GM21423 (cell line): ENCODE results near the gene FHIT.

Source experiments
- ATAC-seq: cut with Tn5 transposase; IDR thresholded peaks from one replicate; pipeline ENCODE4 v1.9.1; 2021; ENCODE audit warnings: mild to moderate bottlenecking, moderate library complexity; ENCODE audit not compliant: unreplicated experiment

The FHIT gene

GRCh38 chr3:60036803-60037202 is 1214.4 kb downstream of the FHIT start:
- no peak for ATAC-seq

- no peak for ATAC-seq
These were observed 1217.3 kb downstream of the FHIT start for GRCh38 chr3:60033901-60034453.

- no peak for ATAC-seq
These were observed 1220.3 kb downstream of the FHIT start for GRCh38 chr3:60030982-60031381.

GRCh38 chr3:60028233-60028632 is 1223.0 kb downstream of the FHIT start:
- ATAC-seq = no peak

GRCh38 chr3:60027335-60027734 is 1223.9 kb downstream of the FHIT start:
- ATAC-seq = no peak

- no peak for ATAC-seq
These were observed 1225.9 kb downstream of the FHIT start for GRCh38 chr3:60025096-60026050.

GRCh38 chr3:60024400-60024799 is 1226.9 kb downstream of the FHIT start:
- ATAC-seq = no peak

- ATAC-seq = no peak
These were observed 1228.1 kb downstream of the FHIT start for GRCh38 chr3:60023189-60023588.

GRCh38 chr3:60017631-60018030 is 1233.6 kb downstream of the FHIT start:
- peak; percentile 84 for ATAC-seq

- ATAC-seq = no peak
These were observed 1236.1 kb downstream of the FHIT start for GRCh38 chr3:60015032-60015705.

GRCh38 chr3:60013241-60013640 is 1238.0 kb downstream of the FHIT start:
- ATAC-seq = no peak

GRCh38 chr3:60011218-60011617 is 1240.0 kb downstream of the FHIT start:
- no peak for ATAC-seq

- ATAC-seq = peak; percentile 94
These were observed 1240.5 kb downstream of the FHIT start for GRCh38 chr3:60010781-60011180.

GRCh38 chr3:60009931-60010478 is 1241.2 kb downstream of the FHIT start:
- no peak for ATAC-seq

GRCh38 chr3:60001369-60001768 is 1249.9 kb downstream of the FHIT start:
- no peak for ATAC-seq

GRCh38 chr3:60000311-60001105 is 1250.7 kb downstream of the FHIT start:
- no peak for ATAC-seq

GRCh38 chr3:59998058-59998457 is 1253.2 kb downstream of the FHIT start:
- no peak for ATAC-seq

GRCh38 chr3:59997583-59997982 is 1253.7 kb downstream of the FHIT start:
- ATAC-seq = no peak

- no peak for ATAC-seq
These were observed 1255.2 kb downstream of the FHIT start for GRCh38 chr3:59996056-59996455.

- no peak for ATAC-seq
These were observed 1255.7 kb downstream of the FHIT start for GRCh38 chr3:59995563-59995962.
